Measurements from ENCODE around the gene PTPN2.

The PTPN2 gene

GRCh38 chr18:12754511-12754910, 129.5 kb downstream of the PTPN2 start:
- no peak overlapping the region for H3K9ac ChIP-seq (ENCODE audit: low read length)
- H3K79me2 ChIP-seq (ENCODE audit: low read length): no peaks in the 10 kb centered on the region
- no peak overlapping the region for H3K4me2 ChIP-seq (ENCODE audit: low read length)
- H3K27ac ChIP-seq (ENCODE audit: low read length): no peak overlapping the region
- no peaks in the 10 kb centered on the region for H3K9me3 ChIP-seq (ENCODE audit: insufficient read depth, low read length)
- no peaks in the 10 kb centered on the region for H3K27me3 ChIP-seq (ENCODE audit: low read depth, low read length)
- no peak for TF ChIP-seq EZH2phosphoT487 (IDR thresholded peaks at IDR 0.05; ENCODE audit: low read depth)
- TF ChIP-seq CTCF (IDR thresholded peaks at IDR 0.05; ENCODE audit: low read depth, low read length): no peak
- no peaks in the 10 kb centered on the region for H4K20me1 ChIP-seq (ENCODE audit: insufficient read depth, low read length)
- no peak overlapping the region for H3K4me3 ChIP-seq (ENCODE audit: low read length)
- H3K4me1 ChIP-seq (ENCODE audit: low read length): peaks cover 3% of the 10 kb centered on the region; the same call in 1 of the 2 replicates
- H3K36me3 ChIP-seq (replicated peaks; ENCODE audit: low read depth, low read length): no peaks in the 10 kb centered on the region
- H2AFZ ChIP-seq (ENCODE audit: low read depth, low read length): no peak overlapping the region

- no peak overlapping the region for H2AFZ ChIP-seq (ENCODE audit: low read depth, low read length)
- H3K4me3 ChIP-seq (ENCODE audit: low read length): no peak overlapping the region
- H3K4me2 ChIP-seq (ENCODE audit: low read length): no peak overlapping the region
- H4K20me1 ChIP-seq (ENCODE audit: insufficient read depth, low read length): no peaks in the 10 kb centered on the region
- no peak overlapping the region for H3K27ac ChIP-seq (ENCODE audit: low read length)
- H3K79me2 ChIP-seq (ENCODE audit: low read length): no peaks in the 10 kb centered on the region
- no peaks in the 10 kb centered on the region for H3K9me3 ChIP-seq (ENCODE audit: insufficient read depth, low read length)
- no peaks in the 10 kb centered on the region for H3K27me3 ChIP-seq (ENCODE audit: low read depth, low read length)
- no peaks in the 10 kb centered on the region for H3K36me3 ChIP-seq (replicated peaks; ENCODE audit: low read depth, low read length)
- H3K9ac ChIP-seq (ENCODE audit: low read length): no peak overlapping the region
- TF ChIP-seq EZH2phosphoT487 (IDR thresholded peaks at IDR 0.05; ENCODE audit: low read depth) (no peak), CTCF (IDR thresholded peaks at IDR 0.05; ENCODE audit: low read depth, low read length) (no peak)
- H3K4me1 ChIP-seq (ENCODE audit: low read length): peaks cover 3% of the 10 kb centered on the region; the same call in 1 of the 2 replicates
Observed at GRCh38 chr18:12751891-12752290, 132.1 kb downstream of the PTPN2 start.

- Histone ChIP-seq H3K4me2 (ENCODE audit: low read length) (no peak overlapping the region), H3K9me3 (ENCODE audit: insufficient read depth, low read length) (no peaks in the 10 kb centered on the region), H3K27ac (ENCODE audit: low read length) (no peak overlapping the region), H4K20me1 (ENCODE audit: insufficient read depth, low read length) (no peaks in the 10 kb centered on the region), H3K27me3 (ENCODE audit: low read depth, low read length) (no peaks in the 10 kb centered on the region), H3K79me2 (ENCODE audit: low read length) (no peaks in the 10 kb centered on the region), H3K4me3 (ENCODE audit: low read length) (no peak overlapping the region), H3K9ac (ENCODE audit: low read length) (no peak overlapping the region), H2AFZ (ENCODE audit: low read depth, low read length) (no peak overlapping the region), H3K4me1 (ENCODE audit: low read length) (peaks cover 3% of the 10 kb centered on the region; the same call in 1 of the 2 replicates), H3K36me3 (replicated peaks; ENCODE audit: low read depth, low read length) (no peaks in the 10 kb centered on the region)
- TF ChIP-seq EZH2phosphoT487 (IDR thresholded peaks at IDR 0.05; ENCODE audit: low read depth): no peak
- TF ChIP-seq CTCF (IDR thresholded peaks at IDR 0.05; ENCODE audit: low read depth, low read length): no peak
Observed at GRCh38 chr18:12751503-12751884, 132.5 kb downstream of the PTPN2 start.

- no peak for TF ChIP-seq CTCF (IDR thresholded peaks at IDR 0.05; ENCODE audit: low read depth, low read length)
- no peak for TF ChIP-seq EZH2phosphoT487 (IDR thresholded peaks at IDR 0.05; ENCODE audit: low read depth)
- Histone ChIP-seq H2AFZ (ENCODE audit: low read depth, low read length) (no peak overlapping the region), H3K4me3 (ENCODE audit: low read length) (no peak overlapping the region), H3K36me3 (replicated peaks; ENCODE audit: low read depth, low read length) (no peaks in the 10 kb centered on the region), H3K27ac (ENCODE audit: low read length) (no peak overlapping the region), H3K27me3 (ENCODE audit: low read depth, low read length) (no peaks in the 10 kb centered on the region), H3K9me3 (ENCODE audit: insufficient read depth, low read length) (no peaks in the 10 kb centered on the region), H3K4me1 (ENCODE audit: low read length) (peaks cover 3% of the 10 kb centered on the region; the same call in 1 of the 2 replicates), H4K20me1 (ENCODE audit: insufficient read depth, low read length) (no peaks in the 10 kb centered on the region), H3K4me2 (ENCODE audit: low read length) (no peak overlapping the region), H3K79me2 (ENCODE audit: low read length) (no peaks in the 10 kb centered on the region), H3K9ac (ENCODE audit: low read length) (no peak overlapping the region)
Observed at GRCh38 chr18:12750715-12751502, 133.1 kb downstream of the PTPN2 start.
